DMS153 treated with DMSO at 0.1 percent for 48 hours (cell line): Measurements from ENCODE around the gene HSFX3.
"Not testable (repeated sequence)": the region's sequence is repeated elsewhere in the genome, so short reads cannot be mapped to it uniquely, and the experiment has no call there.

Experiments used
- DNase-seq: peaks from one replicate; lab custom pipeline; 2025; ENCODE audit not compliant: unreplicated experiment; lab: John Stamatoyannopoulos, UW

HSFX3 gene

DNA sequence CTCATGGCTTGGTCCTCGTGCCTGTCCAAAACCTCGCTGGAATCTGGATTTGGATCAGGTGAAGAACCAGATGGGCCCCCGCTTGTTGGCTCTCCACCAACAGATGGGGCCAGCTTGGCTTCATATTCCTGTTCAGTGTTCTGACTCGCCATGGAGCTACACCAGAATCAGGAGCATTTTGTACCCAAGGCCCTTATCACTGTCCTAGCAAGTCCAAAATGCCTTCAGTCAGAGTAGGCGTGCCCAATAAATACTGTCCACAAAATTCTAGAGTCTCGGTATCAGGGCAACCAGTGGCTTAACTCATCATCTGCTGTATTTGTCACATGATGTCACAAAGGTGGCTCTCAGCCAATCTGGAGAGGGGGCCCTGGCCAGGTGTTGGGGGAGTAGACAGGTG, at the start of gene HSFX3:
Gene HSFX3 (minus strand): TSS at position 224 of the 400 bp plus-strand sequence. CDS start 72 bp downstream, at position 152.
- DNase-seq = not testable (repeated sequence)

GRCh38 chrX:149598603-149599002, 48.9 kb upstream of the HSFX3 start:
- not testable (repeated sequence) for DNase-seq

- DNase-seq = not testable (repeated sequence)
Measured at GRCh38 chrX:149595943-149596342, 46.2 kb upstream of the HSFX3 start.

DNA sequence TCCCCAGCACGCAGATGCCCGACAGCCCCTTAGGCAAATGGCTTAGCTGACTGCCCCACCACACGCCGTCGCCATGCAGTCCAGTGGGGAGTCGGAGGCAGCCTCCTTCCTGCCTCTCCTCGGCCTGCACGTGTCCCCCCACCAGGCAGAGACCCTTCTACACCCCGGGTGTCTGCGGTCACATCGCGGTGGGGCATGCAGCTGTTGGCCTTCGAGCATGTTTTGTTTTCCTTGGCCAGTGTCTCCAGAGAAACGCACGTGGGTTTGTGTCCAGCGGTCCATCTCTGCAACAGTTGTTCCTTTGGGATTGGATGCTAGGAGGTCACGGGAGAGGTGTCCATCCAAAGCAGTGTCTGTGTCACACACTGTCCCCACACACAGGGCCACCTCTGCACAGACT, 45.5 kb upstream of the HSFX3 start, which contains the start of gene HSFX2:
Gene HSFX2 (minus strand): TSS at position 101 of the 400 bp plus-strand sequence. CDS start 614 bp downstream, outside the sequence.
- DNase-seq = not testable (repeated sequence)

DNA sequence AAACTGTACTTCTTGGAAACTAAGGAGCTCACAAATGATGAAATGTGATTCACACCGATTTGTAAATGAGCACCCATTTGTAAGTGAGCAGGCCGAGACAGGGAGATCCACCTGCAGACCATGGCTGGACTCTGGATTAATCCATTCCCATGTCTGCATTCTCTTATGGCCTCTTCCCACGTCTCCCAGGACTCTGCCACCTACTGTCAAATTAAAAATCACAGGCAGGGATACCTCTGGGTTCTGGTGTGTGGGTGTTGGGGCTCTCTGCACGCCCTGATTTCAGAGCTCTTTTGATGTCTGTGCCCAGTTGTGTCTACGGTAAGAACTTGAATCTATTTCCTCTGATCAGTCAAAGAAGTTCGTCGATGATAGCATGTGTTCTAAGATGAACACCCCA, 41.3 kb upstream of the HSFX3 start:
- DNase-seq = not testable (repeated sequence)

GRCh38 chrX:149587359-149587758, 37.6 kb upstream of the HSFX3 start, which contains the start of gene MAGEA9B:
Gene MAGEA9B (minus strand): TSS chrX:149587459. CDS start chrX:149583179, 4,280 bp downstream.
- DNase-seq = not testable (repeated sequence)

GRCh38 chrX:149585631-149586030, 35.9 kb upstream of the HSFX3 start:
- not testable (repeated sequence) for DNase-seq

DNA sequence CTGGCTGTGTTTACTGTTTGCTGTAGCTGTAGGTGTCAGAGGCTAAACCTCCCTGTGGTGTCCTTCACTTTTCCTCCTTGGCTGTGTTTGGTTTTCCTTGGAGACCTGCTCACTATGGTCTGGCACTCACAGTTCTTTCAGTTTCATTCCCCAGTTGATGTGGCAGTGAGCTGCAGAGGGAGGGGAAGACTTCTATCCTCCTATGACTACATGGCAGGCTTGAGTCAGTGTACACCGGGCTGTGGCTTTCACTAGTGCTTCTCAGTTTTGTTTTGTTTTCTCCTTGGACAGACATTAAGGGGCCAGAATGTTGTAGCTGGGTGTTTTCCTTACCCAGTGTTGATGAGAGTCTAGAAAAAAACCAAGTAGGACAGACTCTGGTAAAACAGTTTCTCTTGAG, 23.7 kb upstream of the HSFX3 start:
- DNase-seq = not testable (repeated sequence)

DNA sequence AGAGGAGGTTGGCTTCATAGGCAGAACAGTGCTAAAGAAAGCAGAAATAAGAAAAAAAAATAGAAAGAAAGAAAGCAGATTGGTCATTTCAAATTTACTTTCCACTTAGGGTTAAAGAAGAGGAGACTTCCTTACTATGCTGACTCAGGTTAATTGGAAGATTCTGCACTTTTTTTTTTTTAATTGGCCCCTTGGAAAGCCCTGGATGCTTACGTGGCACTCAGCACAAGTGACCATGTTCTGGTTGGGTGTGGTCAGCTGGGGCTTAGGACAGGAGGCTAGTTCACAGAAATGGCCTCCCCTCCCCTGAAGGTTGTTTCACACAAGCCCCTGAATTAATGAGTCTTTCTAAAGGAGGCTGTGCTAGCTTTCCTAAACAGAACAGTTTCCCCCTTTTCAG, 23.0 kb upstream of the HSFX3 start:
- no peak for DNase-seq

DNA sequence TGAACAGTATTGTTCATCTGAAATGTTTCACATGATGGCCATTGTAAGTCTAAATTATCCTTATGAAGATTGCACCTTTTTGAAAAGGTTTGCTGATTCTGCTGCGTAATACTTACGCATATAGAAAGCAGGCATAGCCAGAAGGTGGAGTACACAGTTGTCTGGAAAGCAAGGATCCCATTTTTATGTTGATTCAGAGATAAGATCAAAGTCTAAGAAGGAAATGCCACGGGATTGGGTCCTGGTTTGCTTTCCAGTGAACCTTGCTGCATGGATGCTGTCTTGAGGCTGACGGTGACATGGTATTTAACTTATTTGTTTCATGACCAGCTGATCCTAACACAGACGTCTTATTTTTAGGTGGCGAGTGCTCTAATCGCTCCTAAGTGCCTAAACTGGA, 22.0 kb upstream of the HSFX3 start:
- DNase-seq = no peak

DNA sequence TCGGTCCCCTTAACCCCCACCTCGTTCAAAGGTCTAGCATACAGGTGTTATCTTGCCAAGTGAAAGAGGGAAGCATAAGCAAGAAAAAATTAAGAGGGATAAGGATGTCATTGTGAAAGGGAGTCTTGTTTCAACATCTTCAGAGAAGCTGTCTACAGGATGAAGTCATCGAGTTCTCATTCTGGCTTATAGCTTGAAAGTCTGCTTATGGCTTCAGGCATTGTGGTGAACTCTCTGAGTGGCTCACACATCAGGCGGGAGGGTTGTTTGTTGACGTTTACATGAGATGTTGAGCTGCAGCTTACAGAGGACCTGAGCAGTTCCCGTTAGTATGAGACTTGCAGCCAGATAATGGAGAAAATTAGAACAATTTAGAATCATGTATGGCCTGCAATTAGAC, 20.9 kb upstream of the HSFX3 start:
- DNase-seq = no peak

DNA sequence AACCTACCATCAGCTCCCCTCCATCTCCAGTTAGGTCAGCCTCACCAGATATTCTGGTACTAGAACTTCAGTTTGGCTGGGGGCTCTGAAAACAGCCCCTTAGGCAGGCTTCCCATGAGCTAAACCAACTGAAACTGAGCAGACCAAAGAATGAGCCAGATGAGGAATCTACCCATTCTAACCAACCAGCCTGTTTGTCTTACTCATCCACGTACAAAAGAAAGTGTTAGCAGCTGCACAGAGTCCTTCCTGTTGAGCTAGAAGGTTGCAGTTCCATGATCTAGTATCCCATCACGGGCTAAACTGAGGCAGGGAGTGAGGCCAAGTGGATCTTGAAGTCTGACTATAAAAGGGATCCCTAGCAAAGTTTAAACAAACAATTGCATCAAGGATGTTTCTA, 20.0 kb upstream of the HSFX3 start:
- no peak for DNase-seq

GRCh38 chrX:149568701-149569296, 19.1 kb upstream of the HSFX3 start:
- no peak for DNase-seq

GRCh38 chrX:149567621-149568417, 18.1 kb upstream of the HSFX3 start:
- DNase-seq = no peak

DNA sequence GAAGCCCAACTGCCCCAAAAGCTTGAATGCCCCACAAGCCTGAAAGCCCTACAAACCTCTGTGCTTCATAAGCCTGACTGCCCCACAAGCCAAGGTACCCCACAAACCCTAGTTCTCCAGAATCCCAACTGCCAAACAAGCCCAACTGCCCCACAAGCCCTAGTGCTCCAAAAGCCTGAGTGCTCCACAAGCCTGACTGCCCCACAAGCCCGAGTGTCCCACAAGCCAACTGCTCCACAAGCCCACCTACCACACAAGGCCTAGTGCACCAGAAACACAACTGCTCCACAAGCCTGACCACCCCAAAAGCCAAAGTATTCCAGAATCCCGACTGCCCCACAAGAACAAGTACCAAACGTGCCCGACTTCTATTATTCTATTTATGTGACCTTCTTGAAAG, 13.6 kb upstream of the HSFX3 start:
- no peak for DNase-seq

GRCh38 chrX:149555251-149555650, 5.5 kb upstream of the HSFX3 start:
- DNase-seq = not testable (repeated sequence)

DNA sequence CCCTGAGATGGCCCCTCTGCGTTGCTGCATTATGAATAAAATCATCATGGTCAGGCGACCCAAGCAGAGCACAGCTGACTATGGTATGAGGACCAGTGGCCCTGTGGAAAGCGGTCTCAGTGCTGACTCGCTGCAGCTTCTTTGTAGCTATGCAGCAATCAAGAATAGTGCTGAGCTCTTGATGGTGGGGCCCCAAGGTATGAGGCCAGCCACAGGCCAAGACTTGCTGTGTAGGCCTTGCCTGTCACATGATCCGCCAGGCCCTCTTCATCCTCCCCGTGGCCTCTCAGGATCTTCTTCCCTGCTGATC, 2.2 kb upstream of the HSFX3 start:
- not testable (repeated sequence) for DNase-seq

GRCh38 chrX:149551245-149551938, 1.7 kb upstream of the HSFX3 start:
- DNase-seq = not testable (repeated sequence)

- DNase-seq = not testable (repeated sequence)
Measured at GRCh38 chrX:149550454-149550853, 730 bp upstream of the HSFX3 start.

DNA sequence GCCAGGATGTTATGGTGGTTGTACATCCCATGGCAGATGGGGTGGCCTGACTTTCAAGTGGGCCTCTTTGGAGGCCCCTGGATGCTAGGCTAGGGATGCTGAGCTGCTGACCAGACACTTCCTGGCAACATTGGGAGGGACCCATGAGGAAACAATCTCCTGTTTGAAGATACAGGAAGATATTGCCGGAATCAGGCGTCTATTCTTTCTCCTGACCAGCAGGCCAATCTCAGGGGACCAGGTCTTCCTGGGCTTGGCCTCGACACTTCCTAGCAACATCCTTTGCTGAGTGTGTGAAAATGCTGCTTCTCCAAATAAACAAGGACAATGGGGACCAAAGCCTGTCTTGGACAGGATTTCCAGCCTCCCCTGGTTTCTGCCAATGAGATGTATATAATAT, 1.9 kb downstream of the HSFX3 start:
- DNase-seq = not testable (repeated sequence)

GRCh38 chrX:149546962-149547361, 2.8 kb downstream of the HSFX3 start:
- DNase-seq = not testable (repeated sequence)
